GM12878 (cell line): ENCODE data around the gene ARHGAP5. TPM values are rescaled to one million over a fixed set of nuclear protein-coding genes. Genes with fewer than 3 reads are reported as not detected.

Source experiments
- BMI1 ChIP-seq: fragments of 450-650 bp; IDR thresholded peaks from 2 replicates; pipeline ENCODE4 v1.6.1; 2016; ENCODE audit warnings: mild to moderate bottlenecking, moderate library complexity, borderline replicate concordance
- CBFB ChIP-seq: IDR thresholded peaks from 2 replicates; pipeline ENCODE4 v1.6.1; 2016; ENCODE audit warnings: antibody characterized with exemption, low read depth
- ETV6 ChIP-seq, 2 experiments: fragments of 450-650 bp in 1 of 2; IDR thresholded peaks in 1 of 2; conservative IDR thresholded peaks in 1 of 2; 2 replicates each; pipeline ENCODE4 v1.6.1; 2014; ENCODE audit warnings: antibody characterized with exemption in 1 of 2, borderline replicate concordance in 1 of 2, low read depth in 1 of 2, mild to moderate bottlenecking in 1 of 2, moderate library complexity in 1 of 2
- FOS ChIP-seq: IDR thresholded peaks from 3 replicates; pipeline ENCODE4 v1.6.1; 2011; ENCODE audit warnings: borderline replicate concordance; ENCODE audit not compliant: insufficient read length; ENCODE audit errors: extremely low read depth
- GABPA ChIP-seq: IDR thresholded peaks from 2 replicates; pipeline ENCODE4 v1.6.1; 2014; ENCODE audit warnings: antibody characterized with exemption, low read depth, mild to moderate bottlenecking, inconsistent platforms
- HDAC2 ChIP-seq: fragments of 200-600 bp; sonication (generic); IDR thresholded peaks from 2 replicates; pipeline ENCODE4 v1.6.1; 2017
- KAT2A ChIP-seq: conservative IDR thresholded peaks from 2 replicates; pipeline ENCODE4 v1.6.1; 2011; ENCODE audit warnings: low read depth, low read length; ENCODE audit not compliant: control insufficient read depth
- MYC ChIP-seq: IDR thresholded peaks from 2 replicates; pipeline ENCODE4 v1.6.1; 2011; ENCODE audit warnings: mild to moderate bottlenecking, low read length, moderate library complexity, inconsistent platforms; ENCODE audit not compliant: insufficient read depth, insufficient replicate concordance, insufficient read length, severe bottlenecking
- NBN ChIP-seq: fragments of 450-650 bp; IDR thresholded peaks from 2 replicates; pipeline ENCODE4 v1.6.1; 2016
- NFXL1 ChIP-seq: fragments of 450-650 bp; IDR thresholded peaks from 2 replicates; pipeline ENCODE4 v1.6.1; 2017; ENCODE audit warnings: antibody characterized with exemption, mild to moderate bottlenecking, borderline replicate concordance
- NKRF ChIP-seq: fragments of 450-650 bp; conservative IDR thresholded peaks from 2 replicates; pipeline ENCODE4 v1.6.1; 2017; ENCODE audit warnings: mild to moderate bottlenecking, moderate library complexity
- NR2C1 ChIP-seq: fragments of 450-650 bp; IDR thresholded peaks from 2 replicates; pipeline ENCODE4 v1.6.1; 2017; ENCODE audit warnings: antibody characterized with exemption, mild to moderate bottlenecking, moderate library complexity
- POU2F2 ChIP-seq: IDR thresholded peaks from 3 replicates; pipeline ENCODE4 v1.6.1; 2011; ENCODE audit warnings: low read depth, mild to moderate bottlenecking, low read length, borderline replicate concordance
- RAD21 ChIP-seq: IDR thresholded peaks from 2 replicates; pipeline ENCODE4 v1.6.1; 2011; ENCODE audit warnings: mild to moderate bottlenecking, low read depth, low read length, moderate library complexity; ENCODE audit not compliant: insufficient read depth
- RBBP5 ChIP-seq: fragments of 200-600 bp; sonication (generic); conservative IDR thresholded peaks from 2 replicates; pipeline ENCODE4 v1.6.1; 2016
- RUNX3 ChIP-seq: IDR thresholded peaks from 2 replicates; pipeline ENCODE4 v1.6.1; 2012; ENCODE audit warnings: low read length, inconsistent platforms
- SIX5 ChIP-seq: IDR thresholded peaks from 2 replicates; pipeline ENCODE4 v1.6.1; 2011; ENCODE audit warnings: mild to moderate bottlenecking, low read depth, low read length, moderate library complexity; ENCODE audit not compliant: severe bottlenecking
- SMAD1 ChIP-seq: fragments of 450-650 bp; IDR thresholded peaks from 2 replicates; pipeline ENCODE4 v1.6.1; 2018; ENCODE audit warnings: mild to moderate bottlenecking, low read depth; ENCODE audit not compliant: partially characterized antibody
- TARDBP ChIP-seq: IDR thresholded peaks from 2 replicates; pipeline ENCODE4 v1.6.1; 2016; ENCODE audit warnings: borderline replicate concordance
- ZBED1 ChIP-seq: IDR thresholded peaks from 2 replicates; pipeline ENCODE4 v1.6.1; 2016; ENCODE audit warnings: borderline replicate concordance
- ZBTB4 ChIP-seq: fragments of 450-650 bp; formaldehyde crosslinking; IDR thresholded peaks from 2 replicates; pipeline ENCODE4 v1.4.0; 2022; ENCODE audit warnings: mild to moderate bottlenecking, moderate library complexity
- polyA plus RNA-seq, 11 experiments: library from polyadenylated mRNA; depleted of rRNA in 4 of 11; unstranded in 6 of 11; stranded (reverse) in 5 of 11; fragments of >200 nt; fragmentation: Nextera tagmentation in 4 of 11; fragmentation: Illumina TruSeq in 1 of 11; extraction: Ambion mirVana in 4 of 11; extraction: Trizol in 1 of 11; gene quantifications; 1 replicate in 1 of 11; 2 replicates in 10 of 11; pipeline versions ENCODE4 v1.2.1 to v1.2.3, GENCODE V29; 2011 to 2016; ENCODE audit warnings: inconsistent platforms in 2 of 11, missing spikeins in 2 of 11, low read depth in 1 of 11
- total RNA-seq, 4 experiments: library from RNA; depleted of rRNA in 3 of 4; stranded (reverse); fragments of >200 nt in 3 of 4; fragmentation: Illumina TruSeq in 1 of 4; extraction: Trizol in 1 of 4; gene quantifications; 2 replicates each; pipeline versions ENCODE4 v1.2.1 to v1.2.3, GENCODE V29; 2013 to 2021
- TF ChIP-seq, protein P1 (sequence below): fragments of 450-650 bp; formaldehyde crosslinking; IDR thresholded peaks from 2 replicates; pipeline ENCODE4 v1.5.0; 2022; ENCODE audit warnings: mild to moderate bottlenecking, missing genetic modification characterization

Gene ARHGAP5
- total and polyA plus RNA-seq, 10 of the 15 experiments (the other 5 are each of a cell fraction or from before 2014, with no cell fraction given), result 0.91 to 19.6 (median 7.2) TPM

DNA sequence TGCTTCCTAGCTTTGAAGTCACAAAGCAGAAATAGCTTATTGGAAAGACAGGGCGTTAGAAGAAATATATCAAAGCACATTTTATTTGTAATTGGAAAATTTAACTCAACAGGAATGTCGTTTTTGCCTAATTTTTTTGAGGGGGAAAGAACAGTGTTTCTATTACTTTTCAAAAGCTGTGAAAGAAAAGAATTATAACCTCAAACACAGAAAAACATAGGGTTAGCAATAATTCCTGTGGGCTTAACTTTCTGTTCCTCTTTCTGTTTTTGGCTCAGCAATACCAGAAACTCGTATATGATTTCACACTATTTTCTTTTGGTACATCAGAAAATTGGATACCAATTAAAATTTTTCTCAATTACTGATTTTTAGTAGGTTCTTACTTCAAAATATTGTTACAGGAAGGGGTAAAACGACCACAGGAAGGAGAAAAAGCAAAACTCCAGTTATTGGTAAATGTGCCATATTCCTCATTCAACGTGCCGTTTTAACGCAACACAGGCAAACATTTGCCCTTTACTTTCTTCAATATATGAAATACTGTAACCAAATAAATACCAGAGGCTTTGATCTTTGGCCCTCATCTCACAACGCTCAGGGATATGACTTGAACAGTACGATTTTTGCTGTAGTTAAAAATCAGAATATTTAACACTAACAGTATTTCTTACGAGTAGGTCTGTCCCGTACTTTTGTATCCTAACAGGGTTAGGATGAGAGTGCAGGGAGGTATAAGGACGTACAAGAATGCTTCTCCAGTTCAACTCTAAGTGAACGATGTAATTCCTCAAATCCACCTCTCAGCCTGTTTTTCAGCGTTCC lies 123.5 kb downstream of the ARHGAP5 start (continued):
- no peak for TF ChIP-seq RAD21
- no peak for TF ChIP-seq RBBP5
- TF ChIP-seq GABPA, result 0 out of 2 replicates have a peak, but pooled peaks have one; percentile 13
- TF ChIP-seq NKRF, result no peak
- TF ChIP-seq MYC, result no peak
- TF ChIP-seq SMAD1, result no peak
- no peak for TF ChIP-seq POU2F2
- no peak for TF ChIP-seq TARDBP
- TF ChIP-seq NFXL1, result no peak
- TF ChIP-seq KAT2A, result no peak
- TF ChIP-seq NR2C1, result no peak
- TF ChIP-seq HDAC2, result no peak
- TF ChIP-seq SIX5, result no peak
- no peak for TF ChIP-seq ETV6 (conservative IDR thresholded peaks at IDR 0.05 in 1 of 2, IDR thresholded peaks at IDR 0.05 in 1 of 2; ENCODE audit: borderline replicate concordance in 1 of 2, low read depth in 1 of 2)
- no peak for TF ChIP-seq NBN
- peak; percentile 85 for TF ChIP-seq RUNX3
- TF ChIP-seq FOS, result no peak
- TF ChIP-seq BMI1, result 0 out of 2 replicates have a peak, but pooled peaks have one; percentile 46
- TF ChIP-seq, protein P1, sequence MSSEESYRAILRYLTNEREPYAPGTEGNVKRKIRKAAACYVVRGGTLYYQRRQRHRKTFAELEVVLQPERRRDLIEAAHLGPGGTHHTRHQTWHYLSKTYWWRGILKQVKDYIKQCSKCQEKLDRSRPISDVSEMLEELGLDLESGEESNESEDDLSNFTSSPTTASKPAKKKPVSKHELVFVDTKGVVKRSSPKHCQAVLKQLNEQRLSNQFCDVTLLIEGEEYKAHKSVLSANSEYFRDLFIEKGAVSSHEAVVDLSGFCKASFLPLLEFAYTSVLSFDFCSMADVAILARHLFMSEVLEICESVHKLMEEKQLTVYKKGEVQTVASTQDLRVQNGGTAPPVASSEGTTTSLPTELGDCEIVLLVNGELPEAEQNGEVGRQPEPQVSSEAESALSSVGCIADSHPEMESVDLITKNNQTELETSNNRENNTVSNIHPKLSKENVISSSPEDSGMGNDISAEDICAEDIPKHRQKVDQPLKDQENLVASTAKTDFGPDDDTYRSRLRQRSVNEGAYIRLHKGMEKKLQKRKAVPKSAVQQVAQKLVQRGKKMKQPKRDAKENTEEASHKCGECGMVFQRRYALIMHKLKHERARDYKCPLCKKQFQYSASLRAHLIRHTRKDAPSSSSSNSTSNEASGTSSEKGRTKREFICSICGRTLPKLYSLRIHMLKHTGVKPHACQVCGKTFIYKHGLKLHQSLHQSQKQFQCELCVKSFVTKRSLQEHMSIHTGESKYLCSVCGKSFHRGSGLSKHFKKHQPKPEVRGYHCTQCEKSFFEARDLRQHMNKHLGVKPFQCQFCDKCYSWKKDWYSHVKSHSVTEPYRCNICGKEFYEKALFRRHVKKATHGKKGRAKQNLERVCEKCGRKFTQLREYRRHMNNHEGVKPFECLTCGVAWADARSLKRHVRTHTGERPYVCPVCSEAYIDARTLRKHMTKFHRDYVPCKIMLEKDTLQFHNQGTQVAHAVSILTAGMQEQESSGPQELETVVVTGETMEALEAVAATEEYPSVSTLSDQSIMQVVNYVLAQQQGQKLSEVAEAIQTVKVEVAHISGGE (CRISPR knock-in tag), result no peak
- no peak for TF ChIP-seq ZBTB4
- TF ChIP-seq CBFB, result peak; percentile 36; the same call in 1 of the 2 replicates
- TF ChIP-seq ZBED1, result no peak
